H1 (cell line): Measurements from ENCODE around the gene BAG1. TPM values are rescaled to one million over a fixed set of nuclear protein-coding genes. Genes with fewer than 3 reads are reported as not detected.

Experiments used
- CTCF ChIA-PET: fragments of 300-600 bp; sonication (Branson Sonifier 250); formaldehyde crosslinking; loops from one replicate; lab custom pipeline; 2021; ENCODE audit not compliant: partially characterized antibody; lab: Charles Lee
- POLR2A ChIA-PET: fragments of 300-600 bp; sonication (Branson Sonifier 250); formaldehyde crosslinking; loops from one replicate; lab custom pipeline; 2021; ENCODE audit warnings: inconsistent platforms; ENCODE audit not compliant: partially characterized antibody; lab: Charles Lee
- DNase-seq, 2 experiments: peaks; one replicate each; pipeline versions ENCODE4 v3.0.0 to v3.0.0-alpha.2; 2010 to 2022; ENCODE audit warnings: low spot score in 2 of 2, low read depth in 1 of 2, mixed read lengths in 1 of 2
- FAIRE-seq: peaks from 2 replicates; lab custom pipeline; 2011; peaks lifted over from hg19 to GRCh38; lab: Jason Lieb, UNC
- H2AFZ ChIP-seq: 2 replicates; pipeline ENCODE4 v1.8.1; 2012; ENCODE audit warnings: low read length, inconsistent platforms
- H2AK5ac ChIP-seq: 2 replicates; pipeline ENCODE4 v1.6.1; 2013; ENCODE audit warnings: low read depth, low read length
- H2BK120ac ChIP-seq: replicated peaks from 2 replicates; pipeline ENCODE3; 2013; ENCODE audit warnings: low read depth, low read length, inconsistent platforms
- H2BK12ac ChIP-seq: 2 replicates; pipeline ENCODE4 v1.6.1; 2013; ENCODE audit warnings: low read depth, low read length
- H2BK15ac ChIP-seq: 2 replicates; pipeline ENCODE4 v1.6.1; 2013; ENCODE audit warnings: low read length
- H2BK20ac ChIP-seq: 2 replicates; pipeline ENCODE4 v1.6.1; 2013; ENCODE audit warnings: low read length
- H2BK5ac ChIP-seq: 2 replicates; pipeline ENCODE4 v1.6.1; 2013; ENCODE audit warnings: low read depth, low read length
- H3K14ac ChIP-seq: 2 replicates; pipeline ENCODE4 v1.6.1; 2013; ENCODE audit warnings: inconsistent platforms; ENCODE audit not compliant: insufficient read length
- H3K18ac ChIP-seq: 2 replicates; pipeline ENCODE4 v1.6.1; 2013; ENCODE audit warnings: low read length; ENCODE audit errors: extremely low read depth
- H3K23ac ChIP-seq: 2 replicates; pipeline ENCODE4 v1.6.1; 2013; ENCODE audit warnings: inconsistent platforms; ENCODE audit not compliant: insufficient read length
- H3K23me2 ChIP-seq: 2 replicates; pipeline ENCODE4 v1.6.1; 2013; ENCODE audit warnings: low read depth, low read length
- H3K27ac ChIP-seq: 2 replicates; pipeline ENCODE4 v1.6.1; 2011; ENCODE audit warnings: low read depth, low read length, inconsistent platforms
- H3K27me3 ChIP-seq, 4 experiments: replicated peaks in 1 of 4; 1 replicate in 1 of 4; 2 replicates in 3 of 4; pipeline versions ENCODE4 v1.6.1 to v1.8.1; 2011 to 2013; ENCODE audit warnings: low read length in 3 of 4, mild to moderate bottlenecking in 3 of 4, inconsistent platforms in 2 of 4, mixed read lengths in 2 of 4, moderate library complexity in 1 of 4; ENCODE audit not compliant: control insufficient read depth in 3 of 4, insufficient read depth in 3 of 4; ENCODE audit errors: extremely low read depth in 1 of 4
- H3K36me3 ChIP-seq, 4 experiments: 2 replicates each; pipeline versions ENCODE4 v1.6.1 to v1.8.1; 2011 to 2013; ENCODE audit warnings: mild to moderate bottlenecking in 4 of 4, low read length in 3 of 4, moderate library complexity in 2 of 4, control low read depth in 1 of 4, inconsistent platforms in 1 of 4; ENCODE audit not compliant: insufficient read depth in 4 of 4, control insufficient read depth in 2 of 4
- H3K4ac ChIP-seq: replicated peaks from 2 replicates; pipeline ENCODE3; 2013; ENCODE audit warnings: low read length, low read depth, mixed read lengths, inconsistent platforms; ENCODE audit not compliant: insufficient read length
- H3K4me1 ChIP-seq, 4 experiments: replicated peaks in 1 of 4; 1 replicate in 1 of 4; 2 replicates in 3 of 4; pipeline versions ENCODE4 v1.6.1 to v1.8.1; 2011 to 2013; ENCODE audit warnings: low read length in 3 of 4, inconsistent platforms in 2 of 4, mixed read lengths in 1 of 4; ENCODE audit not compliant: insufficient read depth in 4 of 4, control insufficient read depth in 3 of 4
- H3K4me2 ChIP-seq, 2 experiments: 2 replicates each; pipeline versions ENCODE4 v1.6.1 to v1.8.1; 2011 to 2013; ENCODE audit warnings: low read depth in 2 of 2, low read length in 2 of 2, control low read depth in 1 of 2, inconsistent platforms in 1 of 2, mild to moderate bottlenecking in 1 of 2; ENCODE audit not compliant: insufficient read depth in 1 of 2
- H3K4me3 ChIP-seq, 4 experiments: fragments of 200-600, 300-600 bp in 1 of 4; sonication (generic), shearing (Covaris generic), sonication (Bioruptor Twin) in 1 of 4; 2 replicates each; pipeline versions ENCODE4 v1.5.1 to v1.8.1; 2011 to 2016; ENCODE audit warnings: low read length in 4 of 4, low read depth in 3 of 4, control low read depth in 2 of 4, inconsistent platforms in 2 of 4, mild to moderate bottlenecking in 2 of 4, mixed read lengths in 1 of 4, moderate library complexity in 1 of 4; ENCODE audit not compliant: insufficient read depth in 2 of 4; ENCODE audit errors: extremely low read depth in 1 of 4
- H3K56ac ChIP-seq: replicated peaks from 2 replicates; pipeline ENCODE3; 2013; ENCODE audit warnings: low read depth, mild to moderate bottlenecking, mixed read lengths, low read length, inconsistent platforms; ENCODE audit not compliant: insufficient read length
- H3K79me1 ChIP-seq: 2 replicates; pipeline ENCODE4 v1.6.1; 2013; ENCODE audit warnings: low read depth, low read length, control low read depth
- H3K79me2 ChIP-seq, 2 experiments: 2 replicates each; pipeline versions ENCODE4 v1.6.1 to v1.8.1; 2012 to 2013; ENCODE audit warnings: low read length in 2 of 2, mild to moderate bottlenecking in 2 of 2, inconsistent platforms in 1 of 2; ENCODE audit not compliant: insufficient read depth in 2 of 2, control insufficient read depth in 1 of 2
- H3K9ac ChIP-seq, 4 experiments: replicated peaks in 1 of 4; 1 replicate in 1 of 4; 2 replicates in 3 of 4; pipeline versions ENCODE4 v1.6.1 to v1.8.1; 2011 to 2013; ENCODE audit warnings: low read depth in 3 of 4, low read length in 3 of 4, control low read depth in 2 of 4, mild to moderate bottlenecking in 2 of 4, moderate library complexity in 2 of 4, inconsistent platforms in 1 of 4; ENCODE audit errors: extremely low read depth in 1 of 4
- H3K9me3 ChIP-seq, 2 experiments: 2 replicates each; pipeline versions ENCODE4 v1.6.1 to v1.8.1; 2012 to 2013; ENCODE audit warnings: mild to moderate bottlenecking in 2 of 2, moderate library complexity in 2 of 2, control low read depth in 1 of 2, inconsistent platforms in 1 of 2, low read depth in 1 of 2, low read length in 1 of 2, mixed read lengths in 1 of 2; ENCODE audit not compliant: insufficient read depth in 2 of 2
- H4K20me1 ChIP-seq, 2 experiments: replicated peaks in 1 of 2; 2 replicates each; pipeline versions ENCODE3 to v1.8.1; 2011 to 2013; ENCODE audit warnings: inconsistent platforms in 2 of 2, low read length in 2 of 2, mild to moderate bottlenecking in 1 of 2; ENCODE audit not compliant: insufficient read depth in 2 of 2, control insufficient read depth in 1 of 2
- H4K5ac ChIP-seq: 2 replicates; pipeline ENCODE4 v1.6.1; 2013; ENCODE audit warnings: low read length, low read depth, mixed read lengths, inconsistent platforms; ENCODE audit not compliant: insufficient read length
- H4K8ac ChIP-seq: 2 replicates; pipeline ENCODE4 v1.8.0; 2013; ENCODE audit warnings: mild to moderate bottlenecking, moderate library complexity, low read length, inconsistent platforms; ENCODE audit not compliant: insufficient read depth; ENCODE audit errors: extremely low read depth
- H4K91ac ChIP-seq: replicated peaks from 2 replicates; pipeline ENCODE3; 2013; ENCODE audit warnings: low read length, mixed read lengths, inconsistent platforms; ENCODE audit not compliant: insufficient read length
- BCL11A ChIP-seq, 2 experiments: IDR thresholded peaks; one replicate each; pipeline ENCODE4 v1.6.1; 2011; ENCODE audit warnings: low read depth in 2 of 2, low read length in 2 of 2, mild to moderate bottlenecking in 2 of 2
- JUND ChIP-seq: IDR thresholded peaks from 2 replicates; pipeline ENCODE4 v1.6.1; 2011; ENCODE audit warnings: mild to moderate bottlenecking, improper control_type of control experiment, low read length
- PHF8 ChIP-seq: fragments of 200-600 bp; sonication (generic); conservative IDR thresholded peaks from 2 replicates; pipeline ENCODE4 v1.7.1; 2012; ENCODE audit warnings: low read depth, mild to moderate bottlenecking, inconsistent platforms, low read length, moderate library complexity
- RFX5 ChIP-seq: IDR thresholded peaks from 2 replicates; pipeline ENCODE4 v1.6.1; 2011; ENCODE audit warnings: low read depth, low read length, improper control_type of control experiment, borderline replicate concordance
- RNF2 ChIP-seq: fragments of 200-900, 300-1000 bp; sonication (generic); IDR thresholded peaks from 2 replicates; pipeline ENCODE4 v1.7.1; 2016; ENCODE audit warnings: borderline replicate concordance, low read depth, mild to moderate bottlenecking, antibody characterized with exemption, low read length; ENCODE audit not compliant: poor library complexity, severe bottlenecking; ENCODE audit errors: missing control alignments
- SIX5 ChIP-seq: IDR thresholded peaks from 2 replicates; pipeline ENCODE4 v1.6.1; 2011; ENCODE audit warnings: mild to moderate bottlenecking, low read depth, low read length
- SP2 ChIP-seq: IDR thresholded peaks from 2 replicates; pipeline ENCODE4 v1.6.1; 2012; ENCODE audit warnings: mild to moderate bottlenecking, low read length, inconsistent platforms
- SRF ChIP-seq: IDR thresholded peaks from 2 replicates; pipeline ENCODE4 v1.6.1; 2011; ENCODE audit warnings: mild to moderate bottlenecking, low read depth, low read length, moderate library complexity
- SUZ12 ChIP-seq: fragments of 200-600 bp; sonication (generic); IDR thresholded peaks from 2 replicates; pipeline ENCODE4 v1.6.1; 2012; ENCODE audit warnings: mild to moderate bottlenecking, inconsistent platforms, low read length, moderate library complexity, mixed read lengths
- TBP ChIP-seq: IDR thresholded peaks from 2 replicates; pipeline ENCODE4 v1.6.1; 2011; ENCODE audit warnings: low read depth, low read length, improper control_type of control experiment
- YY1 ChIP-seq: IDR thresholded peaks from 2 replicates; pipeline ENCODE4 v1.6.1; 2011; ENCODE audit warnings: low read depth, mild to moderate bottlenecking, low read length
- WGBS, 2 experiments: shearing (Covaris generic) in 1 of 2; methylation state at CpG; one replicate each; pipeline versions ENCODE4 v1.1.6 to v1.1.7; 2013 to 2015; ENCODE audit warnings: low lambda C conversion rate in 2 of 2, mixed read lengths in 2 of 2, inconsistent platforms in 1 of 2, low coverage in 1 of 2, missing lambda C conversion rate in 1 of 2; ENCODE audit not compliant: insufficient replicate concordance in 2 of 2, insufficient coverage in 1 of 2, insufficient read length in 1 of 2; ENCODE audit errors: extremely low coverage in 1 of 2, missing lambda C conversion rate in 1 of 2; 5-methylcytosine and 5-hydroxymethylcytosine counted together
- polyA plus RNA-seq, 7 experiments: library from polyadenylated mRNA; depleted of rRNA in 3 of 7; stranded (reverse) in 5 of 7; unstranded in 2 of 7; fragments of >200 nt in 5 of 7; fragments of 200-250 nt in 2 of 7; gene quantifications; 1 replicate in 5 of 7; 2 replicates in 1 of 7; 4 replicates in 1 of 7; pipeline versions ENCODE4 v1.2.1 to v1.2.3, GENCODE V29; 2011 to 2013; ENCODE audit warnings: missing spikeins in 2 of 7, mixed read lengths in 2 of 7
- total RNA-seq: library from RNA; stranded (reverse); fragmentation: NEBNext Ultra II Directional; extraction: Animal tissue kit (Norgen Biotek cat#: 25700); gene quantifications from 2 replicates; pipeline ENCODE4 v1.2.1, GENCODE V29; 2021

BAG1 gene
- total and polyA plus RNA-seq, 2 of the 8 experiments (the other 6 are each of a cell fraction or from before 2014, with no cell fraction given) = 14.7 to 59.8 TPM

GRCh38 chr9:33230756-33231622 is 33.5 kb downstream of the BAG1 start:
- no peaks in the 10 kb centered on the region; a peak in 2 of 7 replicates for H3K27me3 ChIP-seq
- no peak overlapping the region for H4K8ac ChIP-seq
- no peaks in the 10 kb centered on the region for H3K36me3 ChIP-seq
- no peak overlapping the region for H2BK15ac ChIP-seq
- H2BK5ac ChIP-seq = no peak overlapping the region
- TF ChIP-seq BCL11A (IDR thresholded peaks at IDR 0.05; ENCODE audit: low read depth in 2 of 2, low read length in 2 of 2) (no peak), JUND (no peak), PHF8 (no peak), SP2 (no peak), RFX5 (no peak), SUZ12 (no peak), TBP (no peak), SIX5 (no peak), RNF2 (no peak), SRF (no peak), YY1 (no peak)
- no peaks in the 10 kb centered on the region for H3K79me2 ChIP-seq
- ChIA-PET CTCF (interaction anchor here (0.6 to 0.9 kb wide), 5 partner anchors 9 to 136 kb away, joined by 3 to 4 read pairs (median 3); no protein-coding TSS in a partner anchor), POLR2A (interaction anchor here (1.4 to 1.5 kb wide), 2 partner anchors 11 to 206 kb away, joined by 4 to 7 read pairs; partner anchors contain the start of gene DNAJA1)
- H3K4me3 ChIP-seq = no peak overlapping the region
- no peak overlapping the region for H3K27ac ChIP-seq
- H2BK120ac ChIP-seq = no peak overlapping the region
- no peaks in the 10 kb centered on the region for H4K20me1 ChIP-seq
- H3K79me1 ChIP-seq = no peaks in the 10 kb centered on the region
- no peak overlapping the region for H3K4me2 ChIP-seq
- no peak overlapping the region for H3K23ac ChIP-seq
- no peak overlapping the region for H3K18ac ChIP-seq
- H3K9me3 ChIP-seq = no peaks in the 10 kb centered on the region
- H4K5ac ChIP-seq = no peak overlapping the region
- peaks cover 0 to 2% (median 0%) of the 10 kb centered on the region in 4 experiments; a peak in 1 of 7 replicates for H3K4me1 ChIP-seq
- no peak overlapping the region for H2BK20ac ChIP-seq
- no peak overlapping the region for H4K91ac ChIP-seq
- no peak overlapping the region for H3K14ac ChIP-seq
- no peak overlapping the region for H3K4ac ChIP-seq
- no peak for DNase-seq
- H2AFZ ChIP-seq = no peak overlapping the region
- no peak overlapping the region for H3K9ac ChIP-seq
- no peaks in the 10 kb centered on the region; the same call in 1 of the 2 replicates for H3K23me2 ChIP-seq
- H2BK12ac ChIP-seq = no peak overlapping the region
- WGBS, 2 experiments = 90% methylated on average over 13 of the region's 13 CpGs; no CpG with 5 or more reads in 1 of the 2 experiments
- H2AK5ac ChIP-seq = no peak overlapping the region
- no peak overlapping the region for H3K56ac ChIP-seq
- no peak for FAIRE-seq
